ENCODE results near the gene FZD7.

FZD7 gene

DNA sequence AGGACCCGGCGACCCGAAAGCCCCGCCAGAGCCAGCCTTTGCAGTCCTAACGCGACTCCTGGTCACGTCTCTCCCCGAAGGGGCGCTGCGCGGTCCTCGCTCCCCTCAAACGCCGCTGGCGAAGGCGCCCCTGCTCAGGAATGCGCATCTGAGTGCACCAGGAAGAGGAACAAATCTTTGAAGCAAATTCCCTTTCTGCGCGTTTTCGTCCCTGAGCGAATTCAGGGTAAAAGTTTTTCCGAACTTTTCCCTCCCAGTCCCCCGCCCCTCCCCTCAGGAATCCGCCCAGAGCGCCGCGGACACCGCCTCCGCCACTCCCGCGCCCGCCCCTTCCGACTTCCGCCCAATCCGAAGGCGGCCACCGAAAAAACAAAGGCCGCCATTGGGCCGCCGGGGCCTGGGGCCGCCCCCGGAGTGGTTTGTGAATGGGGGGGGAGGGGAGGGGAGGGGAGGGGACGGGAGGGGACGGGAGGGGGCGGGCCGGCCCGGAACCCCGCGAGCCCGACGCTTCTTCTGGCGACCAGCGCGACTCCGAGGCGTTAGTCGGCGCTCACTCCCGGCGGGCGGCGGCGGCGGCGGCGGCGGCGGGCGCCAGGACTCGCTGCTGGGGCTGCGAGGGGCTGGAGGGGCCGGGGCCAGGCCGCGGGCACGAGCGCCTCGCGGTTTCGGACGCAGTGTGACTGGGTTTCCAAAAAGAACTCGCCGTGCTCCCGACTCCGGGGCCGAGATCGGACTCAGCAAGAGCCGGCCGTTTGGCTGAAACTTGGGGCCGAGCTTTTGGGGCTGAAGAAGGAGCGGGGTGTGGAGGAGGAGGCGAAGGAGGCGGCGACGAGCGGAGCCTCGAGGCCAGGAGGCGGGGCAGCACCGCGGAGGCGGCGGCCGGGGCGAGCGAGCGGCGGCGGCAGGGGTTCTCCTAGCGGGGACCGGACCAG is at the start of gene FZD7:
TSS of gene FZD7 (plus strand) at position 539 of the 932 bp plus-strand sequence. CDS start 793 bp downstream, outside the sequence.
- TF ChIP-seq, protein P1, sequence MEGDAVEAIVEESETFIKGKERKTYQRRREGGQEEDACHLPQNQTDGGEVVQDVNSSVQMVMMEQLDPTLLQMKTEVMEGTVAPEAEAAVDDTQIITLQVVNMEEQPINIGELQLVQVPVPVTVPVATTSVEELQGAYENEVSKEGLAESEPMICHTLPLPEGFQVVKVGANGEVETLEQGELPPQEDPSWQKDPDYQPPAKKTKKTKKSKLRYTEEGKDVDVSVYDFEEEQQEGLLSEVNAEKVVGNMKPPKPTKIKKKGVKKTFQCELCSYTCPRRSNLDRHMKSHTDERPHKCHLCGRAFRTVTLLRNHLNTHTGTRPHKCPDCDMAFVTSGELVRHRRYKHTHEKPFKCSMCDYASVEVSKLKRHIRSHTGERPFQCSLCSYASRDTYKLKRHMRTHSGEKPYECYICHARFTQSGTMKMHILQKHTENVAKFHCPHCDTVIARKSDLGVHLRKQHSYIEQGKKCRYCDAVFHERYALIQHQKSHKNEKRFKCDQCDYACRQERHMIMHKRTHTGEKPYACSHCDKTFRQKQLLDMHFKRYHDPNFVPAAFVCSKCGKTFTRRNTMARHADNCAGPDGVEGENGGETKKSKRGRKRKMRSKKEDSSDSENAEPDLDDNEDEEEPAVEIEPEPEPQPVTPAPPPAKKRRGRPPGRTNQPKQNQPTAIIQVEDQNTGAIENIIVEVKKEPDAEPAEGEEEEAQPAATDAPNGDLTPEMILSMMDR (conservative IDR thresholded peaks at IDR 0.05; ENCODE audit: low read depth, low read length), result peak; percentile 41
- peak within 1 kb of the TSS; percentile 72 for H3K4me3 ChIP-seq (ENCODE audit: low read depth, low read length)
- DNase-seq (ENCODE audit: low read depth), result peak; percentile 92

DNA sequence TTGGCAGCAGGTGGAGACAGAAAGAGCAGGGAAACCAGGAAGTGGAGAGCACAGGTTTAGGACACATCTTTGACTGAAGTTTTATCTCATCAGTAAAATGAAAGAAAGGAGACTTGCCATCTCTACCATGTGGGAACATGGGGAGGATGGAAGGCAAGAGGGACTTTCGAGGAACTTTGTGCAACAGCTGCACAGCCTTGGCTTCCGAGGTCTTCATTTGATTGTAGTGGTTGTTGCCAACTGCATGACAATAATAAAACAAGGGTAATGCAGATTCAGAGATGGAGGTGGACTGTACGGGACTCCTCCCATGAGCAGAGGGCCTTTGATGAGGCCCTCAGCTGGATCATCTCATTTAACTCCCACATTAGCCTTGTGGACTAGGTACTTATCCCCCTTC is 49.3 kb upstream of the FZD7 start:
- H3K4me3 ChIP-seq (ENCODE audit: low read depth, low read length), result no peak overlapping the region
- TF ChIP-seq, protein P1 (conservative IDR thresholded peaks at IDR 0.05; ENCODE audit: low read depth, low read length), result no peak
- DNase-seq (ENCODE audit: low read depth), result no peak

DNA sequence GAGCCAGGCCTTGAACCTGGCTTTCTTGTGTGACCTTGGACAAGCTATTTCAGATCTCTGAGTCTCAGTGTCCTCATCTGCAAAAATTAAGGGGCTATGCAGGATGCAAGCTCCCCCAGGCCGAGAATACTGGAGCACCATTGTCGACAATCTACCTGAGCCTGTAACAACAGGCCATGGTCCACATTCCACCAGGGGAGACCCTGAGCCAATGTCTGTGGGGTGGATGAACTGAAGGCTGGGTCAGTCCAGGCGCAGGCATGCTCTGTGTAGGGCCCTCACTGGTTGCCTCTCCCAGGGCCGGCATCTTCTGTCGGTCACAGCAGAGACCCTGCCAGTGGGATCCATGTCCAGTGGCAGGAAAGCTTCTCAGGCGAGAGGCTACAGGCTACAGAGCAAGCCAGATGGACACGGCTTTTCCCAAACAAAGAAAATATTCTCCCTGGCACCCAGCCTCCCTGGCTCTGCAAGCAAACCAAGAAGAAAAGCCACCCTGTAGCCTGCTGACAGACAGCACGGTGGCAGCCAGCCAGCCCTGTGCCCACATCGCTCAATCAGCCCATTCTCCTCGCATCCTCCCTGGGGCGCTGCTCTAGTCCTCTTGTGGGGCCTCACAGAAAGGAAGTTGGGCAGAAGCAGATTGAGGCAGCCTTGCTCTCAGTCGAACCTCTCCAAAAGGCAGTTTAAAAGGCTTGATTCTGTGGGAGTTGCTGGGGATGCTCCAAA is 48.7 kb upstream of the FZD7 start:
- TF ChIP-seq, protein P1 (conservative IDR thresholded peaks at IDR 0.05; ENCODE audit: low read depth, low read length), result no peak
- DNase-seq (ENCODE audit: low read depth), result no peak
- H3K4me3 ChIP-seq (ENCODE audit: low read depth, low read length), result no peak overlapping the region

DNA sequence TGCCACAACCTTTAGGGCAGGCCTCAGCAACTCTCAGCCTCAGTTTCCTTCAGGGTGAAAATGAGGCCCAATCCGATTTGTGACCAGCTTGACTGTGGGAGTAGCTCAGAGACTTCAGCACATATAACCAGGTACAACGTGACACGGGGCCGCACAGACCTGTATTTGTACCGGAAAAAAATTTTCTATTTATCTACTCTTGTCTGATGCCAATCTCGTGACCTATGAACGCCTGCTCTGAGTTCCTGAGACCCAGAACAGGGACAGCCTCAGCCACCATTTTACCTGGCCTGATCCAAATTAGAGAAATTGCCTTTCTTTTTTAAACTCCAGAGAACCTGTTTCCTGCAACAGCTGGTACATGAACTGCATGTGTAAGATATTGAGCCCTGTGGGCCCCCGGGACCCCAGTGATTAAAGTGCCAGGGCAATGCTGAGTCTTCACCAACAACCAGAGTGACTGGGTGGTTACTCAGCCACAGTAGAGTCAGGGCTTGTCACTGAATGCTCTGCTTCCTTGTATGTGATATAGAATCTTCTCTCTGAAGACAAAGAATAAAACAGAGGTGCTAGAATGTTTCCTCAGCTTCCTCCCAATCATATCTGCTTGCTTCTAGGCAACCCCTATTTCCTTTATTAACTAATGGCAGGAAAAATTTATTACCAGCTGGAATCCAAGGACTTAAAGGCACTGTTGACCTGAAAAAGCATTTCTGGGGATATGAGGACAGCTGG is 47.8 kb upstream of the FZD7 start:
- H3K4me3 ChIP-seq (ENCODE audit: low read depth, low read length), result no peak overlapping the region
- TF ChIP-seq, protein P1 (conservative IDR thresholded peaks at IDR 0.05; ENCODE audit: low read depth, low read length), result no peak
- DNase-seq (ENCODE audit: low read depth), result no peak

DNA sequence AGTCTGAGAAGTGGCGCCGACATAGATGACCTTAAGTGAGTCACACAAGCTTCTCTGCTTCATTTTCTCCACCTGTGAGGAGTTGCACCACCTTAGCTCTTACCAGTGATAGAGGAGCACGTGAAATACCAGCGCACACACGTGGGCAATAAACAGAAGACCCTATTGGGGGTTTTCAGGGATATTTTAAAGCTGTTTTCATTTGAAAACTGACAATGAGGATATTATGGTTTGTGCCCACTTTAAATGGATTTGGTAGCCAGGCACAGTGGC is 47.3 kb upstream of the FZD7 start:
- TF ChIP-seq, protein P1 (conservative IDR thresholded peaks at IDR 0.05; ENCODE audit: low read depth, low read length), result no peak
- DNase-seq (ENCODE audit: low read depth), result no peak
- no peak overlapping the region for H3K4me3 ChIP-seq (ENCODE audit: low read depth, low read length)

DNA sequence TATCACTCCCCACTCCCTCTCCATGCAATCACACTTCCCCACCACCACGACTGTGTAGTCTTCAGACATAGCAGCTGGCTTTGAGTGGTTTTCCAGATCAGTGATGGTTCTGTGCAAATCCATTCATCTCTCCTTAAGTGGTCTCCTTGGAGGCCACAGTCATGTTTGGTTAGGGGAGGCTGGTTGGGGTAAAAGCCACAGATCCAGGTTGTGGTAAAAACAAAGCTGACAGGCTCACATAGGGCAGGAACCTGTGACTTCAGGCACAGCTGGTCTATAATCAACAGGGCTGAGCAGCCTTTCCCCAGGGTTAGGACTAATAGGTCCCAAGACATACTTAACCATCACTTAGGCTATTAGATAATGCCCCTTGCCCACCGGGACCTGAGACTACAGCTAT is 46.2 kb upstream of the FZD7 start:
- no peak for DNase-seq (ENCODE audit: low read depth)
- TF ChIP-seq, protein P1 (conservative IDR thresholded peaks at IDR 0.05; ENCODE audit: low read depth, low read length), result no peak
- no peak overlapping the region for H3K4me3 ChIP-seq (ENCODE audit: low read depth, low read length)
